Effector CD8-positive, alpha-beta T cell (primary cell): ENCODE results near the gene TXNRD2.

ENCODE experiments used
- DNase-seq: peaks from one replicate; lab custom pipeline; 2025; lab: John Stamatoyannopoulos, UW

Gene TXNRD2

DNA sequence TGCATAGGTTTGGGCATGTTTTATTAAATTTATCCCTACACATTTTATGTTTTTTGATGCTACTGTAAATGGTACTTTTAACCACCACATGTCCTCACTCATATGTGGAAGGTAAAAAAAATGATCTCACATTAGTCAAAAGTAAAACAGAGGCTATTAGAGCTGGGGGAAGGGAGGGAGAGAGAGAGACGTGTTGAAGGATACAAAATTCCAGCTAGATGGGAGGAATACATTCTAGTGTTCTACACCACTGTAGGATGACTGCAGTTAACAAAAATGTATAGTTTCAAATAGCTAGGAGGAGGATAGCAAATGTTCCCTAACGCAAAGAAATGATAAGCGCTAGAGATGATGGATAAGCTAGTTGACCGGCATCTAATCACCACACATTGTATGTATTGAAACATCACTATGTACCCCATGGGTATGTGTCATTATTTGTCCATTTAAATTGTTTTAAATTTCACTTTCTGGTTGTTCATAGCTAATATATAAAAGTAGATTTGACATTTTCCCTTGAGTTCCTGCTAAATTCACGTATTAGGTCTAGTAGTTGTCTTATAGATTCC lies 77.0 kb downstream of the TXNRD2 start:
- DNase-seq, result no peak

DNA sequence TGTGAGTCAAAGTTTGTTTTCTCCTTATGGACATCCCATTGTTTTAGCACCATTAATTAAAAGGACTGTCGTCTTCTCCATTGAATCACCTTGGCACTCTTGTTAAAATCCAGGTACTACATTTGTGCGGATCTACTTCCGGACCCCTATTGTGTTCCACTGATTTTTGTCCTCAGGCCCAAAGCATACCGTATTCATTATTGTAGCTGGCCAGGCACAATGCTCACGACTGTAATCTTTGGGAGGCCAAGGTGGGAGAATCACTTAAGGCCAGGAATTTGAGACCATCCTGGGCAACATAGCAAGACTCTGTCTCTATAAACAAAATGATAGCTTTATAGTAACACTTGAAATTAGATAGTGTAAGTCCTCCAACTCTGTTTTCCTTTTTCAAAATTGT lies 78.0 kb downstream of the TXNRD2 start:
- DNase-seq, result no peak

- no peak for DNase-seq
Observed at GRCh38 chr22:19862619-19863246, 78.9 kb downstream of the TXNRD2 start.

- DNase-seq, result no peak
Observed at GRCh38 chr22:19859861-19860510, 81.6 kb downstream of the TXNRD2 start.

GRCh38 chr22:19857382-19857781 lies 84.2 kb downstream of the TXNRD2 start:
- no peak for DNase-seq

DNA sequence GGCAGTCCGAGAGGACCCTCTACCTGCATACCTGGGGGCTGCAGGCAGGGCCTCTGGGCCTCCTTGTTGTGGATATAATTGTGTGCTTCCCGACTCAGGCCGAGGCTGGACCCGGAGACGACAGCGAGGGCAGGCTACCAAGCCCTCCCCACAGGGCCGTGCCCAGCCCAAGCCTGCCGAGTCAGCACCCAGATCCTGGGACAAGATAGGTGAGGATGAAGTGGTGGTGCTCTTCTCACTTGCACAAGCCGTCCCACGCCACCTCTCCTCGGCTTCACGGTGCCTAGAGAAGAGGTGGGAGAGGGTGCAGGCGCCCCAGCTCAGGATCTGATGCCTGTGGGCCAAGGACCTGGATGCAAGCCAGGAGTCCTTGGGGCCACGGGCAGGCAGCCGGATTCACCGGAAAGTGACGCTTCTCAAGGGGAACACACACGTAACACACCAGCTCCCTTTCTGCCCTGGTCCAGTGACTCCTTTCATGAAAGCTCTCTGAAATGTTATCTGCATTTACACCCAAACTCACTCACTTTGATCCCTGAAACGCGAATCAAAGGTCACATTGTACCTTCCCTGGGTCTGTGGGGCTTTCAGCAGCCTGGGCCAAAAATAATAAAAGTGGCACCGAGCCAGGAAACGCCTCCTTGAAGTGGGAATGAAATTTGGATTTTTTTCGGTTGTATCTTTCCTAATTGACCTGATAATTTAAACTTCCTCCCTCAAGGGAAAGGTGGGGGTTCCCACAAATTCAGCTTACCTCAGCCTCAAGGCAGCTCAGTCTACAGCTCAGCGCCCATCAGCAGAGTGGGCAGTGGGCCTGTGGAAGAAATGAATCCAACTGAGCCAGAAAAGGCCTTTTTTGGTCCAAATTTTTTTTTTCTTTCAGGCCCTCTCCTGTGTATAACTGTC lies 85.9 kb downstream of the TXNRD2 start:
- DNase-seq, result peak; percentile 39

GRCh38 chr22:19854778-19855503 lies 86.7 kb downstream of the TXNRD2 start, which contains the start of the genes GNB1L and RTL10:
Gene GNB1L (minus strand): TSS chr22:19854874. CDS start chr22:19821355, 33,519 bp downstream.
Gene RTL10 (minus strand): TSS chr22:19854874. CDS start chr22:19852261, 2,613 bp downstream.
- DNase-seq, result peak; percentile 91

DNA sequence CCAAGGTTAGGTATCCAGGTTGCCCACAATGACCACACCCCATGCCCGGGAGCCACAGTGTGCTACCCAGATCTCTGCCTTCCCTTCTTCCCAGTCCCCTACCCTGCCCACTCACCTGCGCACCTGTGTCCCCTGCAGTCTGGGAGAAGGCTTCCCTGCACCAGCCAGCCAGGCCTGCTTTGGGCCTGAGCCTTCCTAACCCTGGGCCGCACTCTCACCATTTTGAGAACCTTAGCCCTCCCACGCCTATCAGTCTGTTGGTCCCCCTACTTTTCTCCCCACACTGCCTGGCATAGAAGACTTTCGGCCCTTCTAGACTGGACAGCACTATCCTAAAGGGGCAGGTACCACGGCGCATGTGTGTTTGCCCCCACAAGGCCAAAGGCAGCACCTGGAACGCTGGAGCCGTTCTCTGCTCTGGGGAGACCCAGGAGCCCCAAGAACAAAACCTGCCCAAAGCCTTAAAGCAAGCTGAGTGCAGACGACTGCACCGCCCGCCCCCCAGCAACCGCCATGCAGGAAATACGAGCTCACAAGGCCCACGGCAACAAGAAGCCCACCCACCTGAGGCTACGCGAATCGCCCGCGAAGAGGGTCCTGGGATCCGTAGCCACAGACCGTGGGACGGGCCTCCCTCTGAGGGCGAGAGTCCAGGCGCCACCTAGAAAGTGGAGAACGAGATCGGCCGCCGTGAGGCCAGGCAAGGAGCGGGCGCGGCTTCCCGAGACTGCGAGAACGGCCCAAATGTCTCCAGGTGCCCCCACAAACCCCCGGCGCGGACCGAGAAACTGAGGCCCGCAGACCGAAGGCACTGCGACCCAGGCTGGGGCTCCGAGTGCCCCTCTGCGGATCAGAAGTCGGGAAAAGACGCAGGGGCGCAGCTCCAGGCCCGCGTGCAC lies 87.5 kb downstream of the TXNRD2 start:
- no peak for DNase-seq

GRCh38 chr22:19853058-19853878 lies 88.3 kb downstream of the TXNRD2 start:
- no peak for DNase-seq

DNA sequence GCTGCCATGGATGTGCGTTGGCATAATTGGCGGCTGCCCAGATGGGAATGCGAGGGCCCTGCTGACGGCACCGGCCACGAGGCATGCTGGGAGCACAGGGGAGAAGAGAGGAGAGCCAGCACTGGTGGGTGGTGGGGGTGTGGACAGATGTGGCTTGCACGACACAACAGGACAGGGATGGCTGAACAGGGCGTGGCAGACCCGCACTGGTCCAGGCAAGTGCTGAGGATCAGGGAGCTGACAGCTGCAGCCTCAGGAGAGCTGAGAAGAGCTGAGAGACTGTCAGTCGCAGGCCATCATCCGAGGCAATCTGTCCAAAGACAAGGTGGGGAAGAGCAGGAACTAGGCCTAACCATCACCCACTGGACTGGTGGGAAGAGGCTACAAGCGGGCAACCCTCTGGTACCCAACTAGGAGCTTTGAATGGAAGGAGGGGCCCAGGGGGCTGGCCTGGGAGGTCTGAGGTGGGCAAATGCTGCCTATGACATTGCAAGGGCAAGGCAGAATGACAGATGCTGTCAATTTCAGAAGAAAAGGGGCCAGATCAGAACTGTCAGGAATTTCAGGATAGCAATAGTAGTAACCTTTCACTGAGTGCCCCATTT lies 89.3 kb downstream of the TXNRD2 start:
- DNase-seq, result no peak

DNA sequence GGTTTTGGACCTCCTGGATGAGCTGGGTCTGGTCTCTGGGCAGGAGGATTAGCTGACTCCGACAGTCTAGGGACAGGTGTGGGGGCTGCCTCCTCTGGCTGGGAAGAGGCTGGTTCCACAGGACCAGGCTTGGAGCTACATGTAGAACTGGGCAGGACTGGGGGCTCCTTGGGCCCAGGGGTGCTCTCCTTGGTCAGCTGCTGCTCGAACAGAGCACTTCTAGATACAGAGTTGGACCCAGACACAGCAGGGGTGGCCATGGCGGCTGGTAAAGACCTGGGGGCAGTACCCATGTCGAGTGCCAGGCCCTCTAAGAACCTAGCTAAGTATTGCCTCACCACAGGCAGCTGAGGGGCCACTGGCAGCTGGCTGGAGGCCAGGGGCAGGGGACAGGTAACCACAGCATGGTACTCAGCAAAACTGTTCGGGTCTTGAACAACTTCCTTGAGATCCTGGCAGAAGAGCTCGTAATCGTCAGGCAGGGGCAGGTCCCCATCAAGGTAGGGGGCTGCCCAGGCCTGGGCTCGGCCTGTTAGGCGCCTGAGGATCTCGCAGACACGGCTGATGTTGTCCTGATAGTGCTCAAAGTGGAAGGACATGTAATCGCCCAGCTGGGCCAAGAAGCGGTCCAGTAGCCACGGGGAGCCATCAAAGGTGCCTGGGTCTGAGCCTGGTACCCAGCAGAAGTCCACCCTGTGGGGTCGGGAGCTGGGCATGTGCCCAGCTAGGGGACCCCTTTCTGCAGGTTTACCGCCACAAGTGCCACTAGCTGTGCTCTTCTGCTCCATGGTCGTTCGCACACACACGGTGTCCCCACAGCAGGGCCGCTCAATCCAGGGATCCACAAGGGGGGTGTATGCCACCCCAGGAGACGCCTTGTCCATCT lies 90.1 kb downstream of the TXNRD2 start:
- DNase-seq, result no peak

GRCh38 chr22:19850763-19851109 lies 90.9 kb downstream of the TXNRD2 start:
- no peak for DNase-seq

DNA sequence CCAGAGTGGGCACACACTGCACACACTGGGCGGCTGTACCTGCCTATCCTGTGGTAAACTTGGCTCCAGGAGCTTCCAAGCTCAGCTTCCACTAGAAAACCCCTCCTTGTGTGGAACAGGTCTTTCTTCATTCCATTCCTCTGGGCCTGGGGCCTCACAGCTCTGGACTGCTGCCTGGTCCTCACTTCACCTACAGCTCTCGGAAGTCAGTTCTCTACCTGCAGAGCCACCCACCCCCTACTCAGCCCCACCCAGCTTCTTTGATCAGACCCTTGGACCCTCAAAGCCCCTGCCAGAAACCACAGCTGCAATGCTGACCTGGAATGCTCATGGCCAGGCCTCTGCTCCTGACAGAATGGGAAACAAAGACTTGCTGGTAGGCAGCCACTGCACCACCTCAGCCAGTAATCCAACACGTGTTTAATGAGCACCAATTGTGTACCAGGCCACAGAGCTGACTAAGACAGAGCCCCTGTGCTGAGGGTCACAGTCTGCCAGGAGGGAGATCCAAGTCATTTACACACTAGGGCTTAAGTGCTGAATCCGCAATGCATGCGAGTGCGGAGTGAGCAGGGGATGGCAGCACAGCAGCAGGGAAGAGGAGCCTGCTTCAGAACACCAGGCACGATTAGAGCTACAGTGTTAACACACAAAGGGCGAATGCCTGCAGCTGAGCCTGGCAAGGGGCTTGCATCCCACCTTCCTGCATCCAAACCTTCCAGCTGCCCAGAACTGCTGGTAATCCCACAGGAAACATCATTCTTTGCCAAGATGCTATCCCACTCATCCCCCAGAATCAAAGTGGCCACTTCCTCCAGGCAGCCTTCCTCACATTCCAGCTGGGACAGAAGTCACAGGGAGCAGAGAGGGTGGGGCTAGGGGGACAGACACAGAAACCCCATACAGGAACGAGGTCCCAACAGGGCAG lies 91.5 kb downstream of the TXNRD2 start:
- DNase-seq, result no peak

- no peak for DNase-seq
Observed at GRCh38 chr22:19848298-19849224, 93.1 kb downstream of the TXNRD2 start.

GRCh38 chr22:19847345-19847632 lies 94.3 kb downstream of the TXNRD2 start:
- no peak for DNase-seq

GRCh38 chr22:19846620-19847344 lies 94.8 kb downstream of the TXNRD2 start:
- no peak for DNase-seq
